VCaP (cell line): ENCODE data around the gene ZFP92.

ENCODE experiments used
- H3K27ac ChIP-seq: fragments of 450-650 bp; 2 replicates; pipeline ENCODE4 v1.5.1; 2017
- CTCF ChIP-seq: fragments of 450-650 bp; conservative IDR thresholded peaks from 2 replicates; pipeline ENCODE4 v1.5.1; 2017; ENCODE audit warnings: mild to moderate bottlenecking, moderate library complexity

ZFP92 gene

DNA sequence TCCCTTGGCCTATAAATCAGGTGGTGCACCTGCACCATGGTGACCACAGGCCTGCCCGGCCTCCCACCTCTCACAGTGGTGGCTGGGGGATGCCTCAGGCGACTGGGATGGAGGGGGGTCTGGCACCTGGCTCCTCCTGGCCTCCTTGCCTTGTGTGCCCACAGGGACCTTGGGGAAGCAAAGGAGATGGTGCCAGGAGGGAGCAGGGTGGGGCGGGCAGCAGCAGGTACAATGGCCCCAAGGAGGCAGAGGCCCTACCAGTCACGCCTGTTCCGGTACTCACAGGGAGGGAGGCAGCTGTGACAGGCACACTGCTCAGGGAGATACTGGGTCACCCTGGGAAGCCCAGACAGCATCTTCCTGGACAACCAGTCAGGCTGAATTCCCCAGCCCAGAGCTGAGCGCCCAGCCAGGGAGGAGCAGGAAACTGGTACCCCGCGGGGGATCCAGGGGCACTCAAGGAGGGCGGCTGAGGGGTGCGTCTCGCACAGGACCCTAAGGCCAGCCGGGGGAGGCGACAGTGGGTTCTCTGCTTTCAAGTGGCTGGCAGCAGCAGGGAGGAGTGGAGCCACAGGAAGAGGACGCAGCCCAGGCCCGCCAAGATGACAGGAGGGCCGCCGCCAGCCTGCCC, 35.8 kb downstream of the ZFP92 start:
- no peak overlapping the region for H3K27ac ChIP-seq
- no peak for TF ChIP-seq CTCF

DNA sequence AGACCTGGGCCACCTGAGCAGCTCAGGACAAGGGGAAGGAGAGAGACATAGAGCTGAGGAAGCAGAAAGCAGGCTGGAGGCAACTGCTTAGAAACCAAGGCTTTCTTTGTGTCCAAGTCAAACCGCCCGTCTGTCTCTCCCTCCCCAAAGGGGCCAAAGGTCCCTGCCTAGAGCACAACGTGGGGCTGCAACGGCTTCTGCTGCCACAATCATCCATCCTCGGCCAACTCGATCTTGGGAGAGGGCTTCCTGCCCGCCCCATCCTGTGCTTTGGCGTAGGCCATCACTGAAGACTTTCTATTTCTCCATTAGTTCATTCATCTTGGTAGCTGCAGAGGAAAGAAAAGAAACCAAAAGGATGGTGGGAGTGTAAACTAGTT, 36.3 kb downstream of the ZFP92 start:
- no peak overlapping the region for H3K27ac ChIP-seq
- no peak for TF ChIP-seq CTCF

GRCh38 chrX:153448556-153449367, 37.5 kb downstream of the ZFP92 start:
- H3K27ac ChIP-seq, result no peak overlapping the region
- no peak for TF ChIP-seq CTCF

GRCh38 chrX:153449368-153450113, 38.3 kb downstream of the ZFP92 start:
- no peak for TF ChIP-seq CTCF
- H3K27ac ChIP-seq, result no peak overlapping the region

GRCh38 chrX:153450114-153450948, 39.1 kb downstream of the ZFP92 start:
- no peak overlapping the region for H3K27ac ChIP-seq
- TF ChIP-seq CTCF, result no peak

- no peak for TF ChIP-seq CTCF
- no peak overlapping the region for H3K27ac ChIP-seq
These were observed 39.6 kb downstream of the ZFP92 start for GRCh38 chrX:153450949-153451277.
